GM10266 (cell line): ENCODE measurements around the gene OGFOD3.
"Not testable (repeated sequence)": the region's sequence is repeated elsewhere in the genome, so short reads cannot be mapped to it uniquely, and the experiment has no call there.

Source experiments
- DNase-seq: peaks from one replicate; pipeline ENCODE4 v3.0.0; 2012; ENCODE audit errors: extremely low spot score
- TF ChIP-seq, protein P1 (sequence below): IDR thresholded peaks from 2 replicates; pipeline ENCODE4 v1.5.1; 2012; ENCODE audit warnings: mild to moderate bottlenecking, low read depth; ENCODE audit not compliant: control insufficient read depth, insufficient read depth; ENCODE audit errors: missing control alignments

OGFOD3 gene

DNA sequence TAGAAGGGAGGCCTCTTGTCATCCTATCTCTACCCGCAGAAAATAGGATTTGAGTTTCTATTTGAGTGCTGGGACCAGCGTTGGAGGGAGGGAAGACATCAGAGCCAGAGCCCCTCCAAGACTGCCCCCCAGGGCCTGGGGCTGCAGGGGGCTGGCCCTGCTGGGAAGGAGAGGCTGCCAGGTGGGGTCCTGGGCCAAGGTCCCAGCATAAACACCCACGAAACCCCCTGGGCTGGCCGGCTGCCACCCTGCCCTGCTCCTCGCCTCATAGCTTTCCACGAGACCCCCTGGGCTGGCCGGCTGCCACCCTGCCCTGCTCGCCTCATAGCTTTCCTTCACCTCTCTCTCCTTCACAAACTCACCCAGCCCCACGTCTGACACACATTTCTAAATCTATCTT lies 70.0 kb downstream of the OGFOD3 start:
- TF ChIP-seq, protein P1, sequence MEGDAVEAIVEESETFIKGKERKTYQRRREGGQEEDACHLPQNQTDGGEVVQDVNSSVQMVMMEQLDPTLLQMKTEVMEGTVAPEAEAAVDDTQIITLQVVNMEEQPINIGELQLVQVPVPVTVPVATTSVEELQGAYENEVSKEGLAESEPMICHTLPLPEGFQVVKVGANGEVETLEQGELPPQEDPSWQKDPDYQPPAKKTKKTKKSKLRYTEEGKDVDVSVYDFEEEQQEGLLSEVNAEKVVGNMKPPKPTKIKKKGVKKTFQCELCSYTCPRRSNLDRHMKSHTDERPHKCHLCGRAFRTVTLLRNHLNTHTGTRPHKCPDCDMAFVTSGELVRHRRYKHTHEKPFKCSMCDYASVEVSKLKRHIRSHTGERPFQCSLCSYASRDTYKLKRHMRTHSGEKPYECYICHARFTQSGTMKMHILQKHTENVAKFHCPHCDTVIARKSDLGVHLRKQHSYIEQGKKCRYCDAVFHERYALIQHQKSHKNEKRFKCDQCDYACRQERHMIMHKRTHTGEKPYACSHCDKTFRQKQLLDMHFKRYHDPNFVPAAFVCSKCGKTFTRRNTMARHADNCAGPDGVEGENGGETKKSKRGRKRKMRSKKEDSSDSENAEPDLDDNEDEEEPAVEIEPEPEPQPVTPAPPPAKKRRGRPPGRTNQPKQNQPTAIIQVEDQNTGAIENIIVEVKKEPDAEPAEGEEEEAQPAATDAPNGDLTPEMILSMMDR: no peak
- no peak for DNase-seq

GRCh38 chr17:82347994-82348393 lies 70.4 kb downstream of the OGFOD3 start:
- not testable (repeated sequence) for DNase-seq

DNA sequence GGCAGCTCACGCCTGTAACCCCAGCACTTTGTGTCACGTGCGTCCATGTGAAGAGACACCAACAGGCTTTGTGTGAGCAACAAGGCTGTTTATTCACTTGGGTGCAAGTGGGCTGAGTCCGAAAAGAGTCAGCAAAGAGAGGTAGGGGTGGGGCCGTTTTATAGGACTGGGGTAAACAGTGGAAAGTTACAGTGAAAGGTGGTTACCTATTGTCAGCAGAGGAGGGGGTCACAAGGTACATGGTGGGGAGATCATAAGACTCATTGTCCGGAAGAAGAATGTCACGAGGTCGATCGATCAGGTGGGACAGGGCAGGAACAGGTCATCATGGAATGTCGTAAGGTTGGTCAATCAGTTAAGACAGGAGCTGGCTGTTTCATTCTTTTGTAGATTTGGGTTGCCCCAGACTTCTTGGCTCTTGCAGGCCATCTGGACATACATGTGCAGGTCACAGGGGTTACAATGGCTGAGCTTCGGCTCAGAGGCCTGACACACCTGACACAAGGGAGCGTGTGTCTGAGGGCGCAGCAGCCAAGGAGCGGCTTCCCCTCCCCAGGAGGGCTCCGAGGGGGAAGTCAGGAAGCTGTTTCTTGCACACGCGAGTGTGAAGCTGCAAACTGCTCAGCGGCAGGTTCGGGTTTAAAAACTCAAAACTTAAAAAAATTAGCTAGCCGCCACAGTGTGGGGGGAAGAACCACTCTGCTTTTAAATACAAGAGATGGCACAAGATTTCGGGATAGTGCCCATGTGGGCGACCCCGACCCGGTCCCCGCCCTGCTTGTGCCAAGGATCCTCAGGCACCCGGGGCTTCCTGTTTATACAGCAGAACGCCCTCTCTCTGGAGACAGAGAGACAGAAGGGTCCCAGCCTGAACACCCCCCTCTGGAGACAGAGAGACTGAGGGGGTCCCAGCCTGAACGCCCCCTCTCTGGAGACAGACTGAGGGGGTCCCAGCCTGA lies 71.8 kb downstream of the OGFOD3 start:
- TF ChIP-seq, protein P1: no peak
- no peak for DNase-seq

DNA sequence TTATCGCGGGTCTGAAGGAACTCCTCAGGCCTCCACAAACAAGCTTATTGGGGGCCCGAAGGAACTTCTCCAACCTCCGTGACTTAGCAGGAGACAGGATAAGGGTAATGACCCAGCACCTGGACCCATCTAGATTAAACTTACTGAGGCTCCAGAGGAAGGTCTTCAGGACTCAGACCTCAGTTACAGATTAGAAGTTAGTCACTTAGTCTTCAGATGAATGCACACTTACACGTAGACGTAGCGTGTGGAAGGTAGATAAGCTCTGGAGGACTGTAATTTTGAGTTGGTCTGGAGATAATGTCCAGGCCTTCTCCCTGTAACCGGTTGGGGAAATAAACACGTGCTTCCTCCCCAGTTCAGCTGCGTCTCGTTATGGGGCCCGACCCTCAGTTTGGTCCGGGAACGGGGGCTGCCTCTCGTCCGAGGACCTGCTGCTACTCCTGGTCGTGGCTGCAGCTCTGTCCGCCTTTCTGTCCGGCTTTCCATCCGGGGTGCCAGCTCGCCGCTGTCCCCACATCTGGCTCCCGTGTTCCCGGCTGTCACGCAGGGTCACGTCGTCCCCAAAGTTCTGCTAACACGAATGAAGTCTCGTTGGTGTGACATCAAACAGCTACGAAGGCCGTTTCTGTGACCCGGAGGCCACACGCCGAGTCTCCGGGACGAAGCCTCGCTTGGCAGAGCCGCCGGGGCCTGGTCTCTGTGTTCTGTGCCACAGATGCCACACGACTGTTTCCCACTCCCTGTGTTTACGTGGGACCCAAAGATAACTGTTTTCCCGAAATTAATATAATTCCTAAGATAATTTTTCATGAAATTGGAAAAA lies 73.0 kb downstream of the OGFOD3 start:
- TF ChIP-seq, protein P1: no peak
- no peak for DNase-seq

GRCh38 chr17:82344175-82344907 lies 74.0 kb downstream of the OGFOD3 start:
- no peak for DNase-seq

DNA sequence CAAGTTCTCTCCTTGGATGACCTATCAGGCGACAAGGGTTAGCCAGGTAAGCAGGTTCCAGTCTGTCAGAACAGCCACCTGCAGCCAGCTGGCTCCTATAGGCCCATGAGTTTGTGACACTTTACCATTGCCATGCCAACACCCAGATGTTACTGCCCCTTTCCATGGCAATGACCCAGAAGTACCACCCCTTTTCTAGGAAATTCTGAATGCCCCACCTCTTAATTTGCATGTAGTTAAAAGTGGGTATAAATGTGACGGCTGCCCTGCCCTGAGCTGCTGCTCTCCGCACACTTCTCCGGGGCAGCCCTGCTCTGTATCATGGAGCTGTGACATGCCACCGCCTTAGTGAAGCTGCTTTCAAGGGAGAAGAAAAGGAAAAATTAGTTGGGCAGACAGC lies 74.8 kb downstream of the OGFOD3 start:
- no peak for DNase-seq

More at GRCh38 chr17:82344175-82344907, 74.0 kb downstream of the OGFOD3 start:
- TF ChIP-seq, protein P1: no peak

More for the DNA sequence above, 74.8 kb downstream of the OGFOD3 start:
- TF ChIP-seq, protein P1: no peak
